Measurements from ENCODE around the gene CYBA. TPM values are rescaled to one million over a fixed set of nuclear protein-coding genes. Genes with fewer than 3 reads are reported as not detected.

Gene CYBA
- polyA plus RNA-seq, 1 donor from 2014 or later, result 6.3 TPM

DNA sequence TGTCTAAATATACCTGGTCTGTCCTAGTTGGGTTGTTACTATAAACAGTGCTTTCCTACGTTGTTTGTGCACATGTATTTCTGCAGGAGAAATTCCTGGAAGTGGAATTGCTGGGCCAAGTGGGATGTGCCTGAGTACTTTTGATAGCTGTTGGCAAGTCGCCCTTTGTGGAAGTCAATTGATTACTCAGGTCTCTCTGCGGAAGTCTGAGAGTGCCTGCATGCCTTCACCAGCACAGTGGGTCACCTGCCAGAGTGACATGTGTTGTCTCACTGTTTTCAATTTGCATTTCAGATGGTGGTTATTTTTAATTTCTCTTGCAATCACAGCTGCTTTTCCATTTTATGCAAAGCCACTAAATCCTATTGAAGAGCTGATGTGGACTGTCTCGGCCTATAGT lies 14.3 kb upstream of the CYBA start:
- H3K9ac ChIP-seq (ENCODE audit: low read length), result no peak overlapping the region
- H2AFZ ChIP-seq (ENCODE audit: low read depth, low read length), result no peak overlapping the region
- H3K9me3 ChIP-seq (ENCODE audit: low read length), result no peaks in the 10 kb centered on the region
- H4K20me1 ChIP-seq (ENCODE audit: insufficient read depth), result no peaks in the 10 kb centered on the region
- no peaks in the 10 kb centered on the region for H3F3A ChIP-seq (ENCODE audit: insufficient read depth, low read length, poor library complexity, severe bottlenecking)
- no peak overlapping the region for H3K4me3 ChIP-seq (ENCODE audit: low read length)
- no peak overlapping the region for H3K4me2 ChIP-seq (ENCODE audit: low read length)
- peaks cover 24% of the 10 kb centered on the region for H3K79me2 ChIP-seq (replicated peaks; ENCODE audit: insufficient read depth, low read length)
- H3K27me3 ChIP-seq (ENCODE audit: insufficient read depth, low read depth, low read length), result no peaks in the 10 kb centered on the region
- no peaks in the 10 kb centered on the region for H3K9me2 ChIP-seq (ENCODE audit: insufficient read depth, low read length)
- no peak overlapping the region for H3K27ac ChIP-seq (ENCODE audit: low read length)
- H3K36me3 ChIP-seq (ENCODE audit: insufficient read depth, low read length), result no peaks in the 10 kb centered on the region
- TF ChIP-seq EZH2 (IDR thresholded peaks at IDR 0.05; ENCODE audit: borderline replicate concordance, insufficient read depth, low read length, poor library complexity, severe bottlenecking), result no peak

DNA sequence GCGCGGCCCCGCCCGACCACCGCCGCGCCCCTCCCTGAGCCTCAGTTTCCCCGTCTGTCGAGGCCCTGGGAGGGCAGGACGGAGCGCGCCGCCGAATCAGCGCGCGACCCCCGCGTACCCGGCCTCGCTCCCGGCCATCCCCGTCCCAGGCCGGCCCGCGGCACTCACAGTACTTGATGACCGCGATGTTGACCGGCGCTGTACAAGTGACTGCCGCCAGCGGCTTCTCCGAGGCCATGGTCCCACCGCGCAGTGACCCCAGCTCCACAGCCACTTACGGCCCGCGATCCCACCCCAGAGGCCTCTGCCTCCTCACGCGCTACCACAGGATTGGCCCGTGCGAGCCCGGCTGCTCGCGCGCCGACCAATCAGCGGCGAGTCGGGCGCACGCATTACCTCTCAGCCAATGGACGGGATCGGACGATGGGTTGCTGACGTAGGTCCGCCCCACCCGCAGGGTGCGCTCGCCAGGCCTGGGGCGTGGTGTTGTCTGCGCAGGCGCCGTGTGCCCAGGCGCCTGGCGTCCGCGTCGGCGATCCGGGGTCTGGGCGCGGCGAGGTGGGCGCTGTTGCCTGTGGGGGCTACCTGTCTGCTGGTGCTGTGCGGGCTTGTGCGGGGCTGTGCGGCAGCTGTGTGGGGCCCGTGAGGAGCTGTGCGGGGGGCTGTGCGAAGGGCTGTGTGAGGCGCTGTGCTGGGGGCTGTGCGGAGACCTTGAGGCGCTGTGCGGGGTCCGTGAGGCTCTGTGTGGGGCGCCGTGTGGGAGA lies 12.2 kb upstream of the CYBA start, which contains the start of gene MVD:
Gene MVD, minus strand, starts transcription at position 249 of the 764 bp plus-strand sequence. Its CDS starts 11 bp downstream, at position 238.
- Histone ChIP-seq H3K9me3 (ENCODE audit: low read length) (no peaks in the 10 kb centered on the region), H3K4me3 (ENCODE audit: low read length) (peak within 1 kb of the TSS; percentile 94), H2AFZ (ENCODE audit: low read depth, low read length) (peak within 1 kb of the TSS; percentile 93), H3K9me2 (ENCODE audit: insufficient read depth, low read length) (no peaks in the 10 kb centered on the region), H3K79me2 (replicated peaks; ENCODE audit: insufficient read depth, low read length) (peaks cover 28% of the 10 kb centered on the region), H3K36me3 (ENCODE audit: insufficient read depth, low read length) (no peaks in the 10 kb centered on the region), H3K27ac (ENCODE audit: low read length) (peak within 1 kb of the TSS; percentile 94), H4K20me1 (ENCODE audit: insufficient read depth) (no peaks in the 10 kb centered on the region), H3K9ac (ENCODE audit: low read length) (peak within 1 kb of the TSS; percentile 97), H3K27me3 (ENCODE audit: insufficient read depth, low read depth, low read length) (no peaks in the 10 kb centered on the region), H3K4me2 (ENCODE audit: low read length) (peak within 1 kb of the TSS; percentile 59), H3F3A (ENCODE audit: insufficient read depth, low read length, poor library complexity, severe bottlenecking) (no peaks in the 10 kb centered on the region)
- TF ChIP-seq MXI1 (conservative IDR thresholded peaks at IDR 0.05; ENCODE audit: poor library complexity, severe bottlenecking), result peak; percentile 82
- no peak for TF ChIP-seq EZH2 (IDR thresholded peaks at IDR 0.05; ENCODE audit: borderline replicate concordance, insufficient read depth, low read length, poor library complexity, severe bottlenecking)
- TF ChIP-seq, protein P1, sequence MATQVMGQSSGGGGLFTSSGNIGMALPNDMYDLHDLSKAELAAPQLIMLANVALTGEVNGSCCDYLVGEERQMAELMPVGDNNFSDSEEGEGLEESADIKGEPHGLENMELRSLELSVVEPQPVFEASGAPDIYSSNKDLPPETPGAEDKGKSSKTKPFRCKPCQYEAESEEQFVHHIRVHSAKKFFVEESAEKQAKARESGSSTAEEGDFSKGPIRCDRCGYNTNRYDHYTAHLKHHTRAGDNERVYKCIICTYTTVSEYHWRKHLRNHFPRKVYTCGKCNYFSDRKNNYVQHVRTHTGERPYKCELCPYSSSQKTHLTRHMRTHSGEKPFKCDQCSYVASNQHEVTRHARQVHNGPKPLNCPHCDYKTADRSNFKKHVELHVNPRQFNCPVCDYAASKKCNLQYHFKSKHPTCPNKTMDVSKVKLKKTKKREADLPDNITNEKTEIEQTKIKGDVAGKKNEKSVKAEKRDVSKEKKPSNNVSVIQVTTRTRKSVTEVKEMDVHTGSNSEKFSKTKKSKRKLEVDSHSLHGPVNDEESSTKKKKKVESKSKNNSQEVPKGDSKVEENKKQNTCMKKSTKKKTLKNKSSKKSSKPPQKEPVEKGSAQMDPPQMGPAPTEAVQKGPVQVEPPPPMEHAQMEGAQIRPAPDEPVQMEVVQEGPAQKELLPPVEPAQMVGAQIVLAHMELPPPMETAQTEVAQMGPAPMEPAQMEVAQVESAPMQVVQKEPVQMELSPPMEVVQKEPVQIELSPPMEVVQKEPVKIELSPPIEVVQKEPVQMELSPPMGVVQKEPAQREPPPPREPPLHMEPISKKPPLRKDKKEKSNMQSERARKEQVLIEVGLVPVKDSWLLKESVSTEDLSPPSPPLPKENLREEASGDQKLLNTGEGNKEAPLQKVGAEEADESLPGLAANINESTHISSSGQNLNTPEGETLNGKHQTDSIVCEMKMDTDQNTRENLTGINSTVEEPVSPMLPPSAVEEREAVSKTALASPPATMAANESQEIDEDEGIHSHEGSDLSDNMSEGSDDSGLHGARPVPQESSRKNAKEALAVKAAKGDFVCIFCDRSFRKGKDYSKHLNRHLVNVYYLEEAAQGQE (IDR thresholded peaks at IDR 0.05; ENCODE audit: borderline replicate concordance), result peak; percentile 76
- TF ChIP-seq CTCF (IDR thresholded peaks at IDR 0.05; ENCODE audit: poor library complexity, severe bottlenecking), result peak; percentile 47
- TF ChIP-seq EP300 (conservative IDR thresholded peaks at IDR 0.05; ENCODE audit: poor library complexity, severe bottlenecking), result peak; percentile 58
- peak; percentile 63 for TF ChIP-seq TAF1 (IDR thresholded peaks at IDR 0.05; ENCODE audit: low read depth)
- TF ChIP-seq POLR2AphosphoS5 (IDR thresholded peaks at IDR 0.05), result peak; percentile 93
- TF ChIP-seq SMC3 (conservative IDR thresholded peaks at IDR 0.05; ENCODE audit: poor library complexity), result peak; percentile 39
- TF ChIP-seq RAD21 (conservative IDR thresholded peaks at IDR 0.05), result peak; percentile 24
